GM19467 (cell line): ENCODE results near the gene CHMP2A.
A peak's percentile ranks its signal among the peaks of the same experiment; 100 is the strongest.
"Not testable (repeated sequence)": the region's sequence is repeated elsewhere in the genome, so short reads cannot be mapped to it uniquely, and the experiment has no call there.

Experiments
- ATAC-seq: cut with Tn5 transposase; IDR thresholded peaks from one replicate; pipeline ENCODE4 v1.9.1; 2021; ENCODE audit warnings: mild to moderate bottlenecking, moderate library complexity; ENCODE audit not compliant: unreplicated experiment

The CHMP2A gene

DNA sequence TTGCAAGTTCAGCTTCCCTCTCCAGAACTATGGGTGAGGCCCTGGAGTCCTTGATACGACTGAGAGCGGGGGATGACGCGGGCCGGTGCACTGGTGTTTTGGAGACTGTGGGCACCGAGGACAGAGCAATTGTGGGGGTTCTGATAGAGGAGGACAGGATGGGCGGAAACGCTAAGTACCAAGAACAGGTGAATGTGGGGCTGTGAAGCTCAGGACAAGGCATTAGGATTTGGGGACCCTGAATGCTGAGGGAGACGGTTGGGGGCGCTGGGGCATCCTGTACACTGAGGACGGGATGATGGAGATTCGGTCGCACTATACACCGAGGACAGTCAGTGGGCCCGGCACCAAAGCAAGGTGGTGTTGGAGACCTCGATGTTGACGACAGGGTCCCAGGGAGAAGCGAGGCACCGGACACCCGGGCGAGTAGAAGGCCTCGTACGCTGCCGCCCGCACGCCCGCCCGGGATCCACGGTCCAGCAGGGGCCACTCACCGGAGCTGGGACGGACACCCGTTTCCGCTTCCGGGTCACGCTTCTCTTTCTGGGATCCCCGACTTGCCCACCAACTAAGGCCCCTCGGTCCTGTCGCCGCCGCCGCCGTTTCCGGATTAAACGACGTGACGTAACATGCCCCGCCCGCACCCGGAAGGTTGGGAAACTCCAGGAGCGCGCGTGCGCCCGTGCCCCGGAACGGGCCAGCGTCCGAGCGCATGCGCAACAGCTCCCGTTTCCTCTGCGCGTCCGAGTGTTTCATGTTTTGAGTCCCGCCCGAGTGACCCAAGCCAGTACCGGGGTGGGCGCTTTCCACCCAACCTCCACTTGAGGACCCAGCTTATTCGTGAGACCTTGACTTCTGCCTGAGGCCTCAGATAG lies at the start of gene CHMP2A:
TSS of gene CHMP2A (minus strand) at position 612 of the 875 bp plus-strand sequence. CDS start 893 bp downstream, outside the sequence.
- peak; percentile 32 for ATAC-seq

DNA sequence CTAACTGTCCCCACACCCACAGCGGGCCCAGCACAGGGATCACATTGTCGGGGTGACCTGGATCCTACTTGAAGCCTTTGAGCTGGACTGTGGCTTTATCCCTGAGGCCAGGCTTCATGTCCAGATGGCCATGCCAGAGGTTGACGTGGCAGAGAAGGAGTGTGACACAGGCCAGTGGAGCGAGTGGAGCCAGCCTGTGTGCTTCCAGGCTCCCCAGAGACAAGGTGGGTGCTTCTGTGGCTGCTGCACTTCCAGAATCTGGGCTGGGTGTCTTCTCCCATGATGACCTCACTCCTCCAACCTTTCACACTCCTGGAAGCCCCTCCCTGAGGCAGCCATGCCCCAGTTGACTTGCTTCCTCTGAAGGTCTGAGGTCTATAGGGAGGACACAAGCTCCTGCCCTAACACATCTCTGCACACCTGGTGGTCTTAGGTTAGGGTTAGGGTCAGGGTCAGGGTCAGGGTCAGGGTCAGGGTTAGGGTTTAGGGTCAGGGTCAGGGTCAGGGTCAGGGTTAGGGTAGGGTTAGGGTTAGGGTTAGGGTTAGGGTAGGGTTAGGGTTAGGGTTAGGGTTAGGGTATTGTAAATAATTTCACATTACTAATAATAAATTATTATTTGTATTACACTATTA lies 31.3 kb upstream of the CHMP2A start:
- ATAC-seq, result no peak

DNA sequence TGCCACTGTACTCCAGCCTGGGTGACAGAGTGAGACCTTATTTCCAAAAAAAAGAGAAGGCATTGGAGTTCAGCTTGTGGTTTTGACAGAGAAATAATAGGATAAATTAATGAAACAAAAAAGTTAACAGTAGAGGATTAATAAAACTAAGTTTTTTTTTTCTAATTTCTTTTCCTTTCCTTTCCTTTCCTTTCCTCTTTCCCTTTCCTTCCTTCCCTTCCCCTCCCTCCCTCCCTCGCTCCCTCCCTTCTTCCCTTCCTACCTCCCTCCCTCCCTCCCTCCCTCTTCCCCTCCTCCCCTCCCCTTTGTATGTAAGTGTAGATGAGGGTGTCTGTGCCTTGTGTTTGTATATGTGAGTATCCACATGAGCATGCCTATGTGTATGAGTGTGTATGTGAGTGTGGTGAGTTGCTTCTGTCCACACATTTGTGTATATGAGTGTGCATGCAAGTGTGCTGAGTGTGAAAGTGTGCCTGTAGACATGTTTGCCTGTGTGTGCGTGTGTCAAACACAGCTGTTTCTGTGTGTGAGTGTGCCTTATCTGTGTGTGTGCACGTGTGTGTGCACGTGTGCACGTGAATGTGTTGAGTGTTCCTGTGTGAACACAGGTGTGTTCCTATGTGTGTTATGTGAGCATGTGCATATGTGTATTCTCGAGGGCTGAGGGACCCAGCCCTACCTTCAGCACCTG lies 30.7 kb upstream of the CHMP2A start:
- no peak for ATAC-seq

DNA sequence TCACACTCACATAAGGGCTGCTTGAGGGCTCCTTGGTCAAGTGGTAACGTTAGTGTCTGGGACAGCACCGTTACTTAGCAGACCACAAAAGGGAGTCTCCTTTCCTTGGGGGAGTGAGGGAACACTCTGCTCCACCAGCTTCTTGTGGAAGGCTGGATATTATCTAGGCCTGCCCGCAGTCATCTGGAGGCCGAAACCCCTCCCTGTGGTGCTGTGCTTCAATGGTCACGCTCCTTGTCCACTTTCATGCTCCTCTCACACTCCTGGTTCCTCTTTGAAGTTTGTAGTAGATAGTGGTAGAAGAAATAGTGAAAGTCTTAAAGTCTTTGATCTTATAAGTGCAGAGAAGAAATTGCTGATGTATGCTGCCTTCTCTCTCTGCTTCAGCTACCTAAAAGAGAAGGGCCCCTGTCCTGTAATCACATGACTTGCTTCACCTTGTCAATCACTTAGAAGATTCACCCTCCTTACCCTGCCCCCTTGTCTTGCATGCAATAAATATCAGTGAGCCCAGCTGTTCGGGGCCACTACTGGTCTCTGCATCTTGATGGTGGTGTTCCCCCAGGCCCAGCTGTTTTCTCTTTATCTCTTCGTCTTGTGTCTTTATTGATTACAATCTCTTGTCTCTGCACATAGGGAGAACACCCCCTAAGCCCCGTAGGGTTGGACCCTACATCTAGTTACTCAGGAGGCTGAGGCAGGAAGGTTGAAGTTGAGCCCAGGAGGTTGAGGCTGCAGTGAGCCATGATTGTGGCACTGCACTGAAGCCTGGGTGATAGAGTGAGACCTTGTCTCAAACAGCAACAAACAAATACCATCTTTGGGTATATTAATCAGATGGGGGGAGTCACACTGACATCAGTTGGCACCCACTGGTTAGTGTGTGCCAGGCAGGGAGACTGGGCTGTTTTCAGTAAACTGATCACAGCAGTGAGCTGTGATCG lies 29.9 kb upstream of the CHMP2A start:
- ATAC-seq, result no peak

DNA sequence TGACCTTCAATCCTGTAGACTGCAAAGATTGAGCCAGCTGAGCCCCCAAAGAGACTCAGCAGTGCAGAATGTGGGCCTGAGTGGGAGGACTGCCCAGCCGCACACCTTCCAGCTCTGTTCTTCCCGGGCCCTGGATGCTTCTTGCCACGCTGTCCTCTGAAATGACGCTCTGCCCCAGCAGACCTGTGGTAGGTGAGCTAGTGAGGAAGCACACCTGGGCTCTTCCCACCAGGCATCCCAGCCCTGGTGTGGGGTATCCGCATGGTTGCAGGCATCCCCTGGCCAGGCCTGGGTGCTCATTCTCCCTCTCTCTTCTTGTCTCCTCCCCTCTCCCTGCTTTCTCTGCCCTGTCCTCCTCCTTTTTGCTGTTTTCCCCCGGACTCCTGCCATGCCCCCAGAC lies 28.1 kb upstream of the CHMP2A start:
- no peak for ATAC-seq

DNA sequence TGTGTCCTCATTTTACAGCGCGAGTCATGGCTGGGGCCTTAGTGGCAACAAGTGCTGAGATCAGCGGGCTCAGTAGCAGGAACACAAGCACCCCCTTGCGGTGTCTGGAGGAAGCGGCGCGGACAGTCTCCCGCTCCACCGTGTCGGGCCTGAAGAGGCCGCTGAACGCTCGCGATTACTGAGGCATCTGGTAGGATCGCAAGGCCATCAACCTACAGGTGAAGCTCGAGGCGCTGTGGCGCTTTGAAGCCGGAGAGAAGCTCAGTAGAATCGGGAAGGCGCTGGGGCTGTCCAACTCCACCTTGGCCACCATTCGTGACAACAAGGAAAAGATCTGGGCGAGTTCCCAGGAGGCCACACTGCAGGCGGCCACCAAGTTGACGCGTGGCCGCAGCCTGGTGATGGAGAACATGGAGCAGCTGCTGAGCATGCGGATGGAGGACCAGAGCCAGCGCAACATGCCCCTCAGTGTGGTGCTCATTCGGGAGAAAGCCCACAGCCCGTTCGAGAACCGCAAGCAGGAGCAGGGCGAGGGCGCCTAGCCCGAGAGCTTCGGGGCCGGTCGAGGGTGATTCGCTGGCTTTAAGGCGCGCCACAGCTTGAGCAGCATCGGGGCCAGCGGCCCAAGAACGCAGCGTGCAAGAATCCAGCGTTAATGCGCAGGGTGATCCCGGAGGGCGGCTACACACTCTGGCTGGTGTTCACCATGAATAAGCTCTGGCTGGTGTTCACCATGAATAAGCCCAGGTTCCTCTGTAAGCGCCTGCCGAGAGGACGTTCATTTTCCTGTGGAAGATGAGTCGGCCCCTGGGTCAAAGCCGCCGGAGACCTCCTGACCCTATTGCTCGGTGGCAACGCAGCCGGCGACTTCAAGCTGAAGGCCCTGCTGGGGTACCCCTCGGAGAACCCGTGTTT lies 26.6 kb upstream of the CHMP2A start:
- no peak for ATAC-seq

DNA sequence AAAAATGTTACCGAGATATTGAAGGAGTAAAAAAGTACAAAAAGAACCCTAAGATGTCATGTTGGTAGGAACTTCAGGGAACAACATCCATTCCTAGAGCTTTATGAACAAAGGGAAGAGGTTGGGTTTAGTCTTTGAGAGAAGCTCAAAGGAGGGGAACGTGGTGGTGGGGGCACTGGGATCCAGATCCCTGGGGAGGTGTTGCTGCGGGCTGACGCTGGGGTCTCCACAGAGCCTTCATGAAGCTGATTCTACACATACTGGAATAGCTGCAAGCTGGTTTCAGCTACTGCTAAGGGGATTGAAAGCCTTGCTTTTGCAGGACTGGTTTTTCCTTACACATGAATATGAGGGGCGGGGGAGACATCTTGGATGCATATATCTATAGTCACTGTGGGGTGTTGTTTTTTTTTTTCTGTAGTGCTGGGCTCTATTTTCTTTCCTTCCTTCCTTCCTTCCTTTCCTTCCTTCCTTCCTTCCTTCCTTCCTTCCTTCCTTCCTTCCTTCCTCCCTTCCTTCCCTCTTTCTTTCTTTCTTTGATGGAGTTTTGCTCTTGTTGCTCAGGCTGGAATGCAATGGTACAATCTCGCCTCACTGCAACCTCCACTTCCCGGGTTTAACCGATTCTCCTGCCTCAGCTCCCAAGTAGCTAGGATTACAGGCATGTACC lies 24.7 kb upstream of the CHMP2A start:
- no peak for ATAC-seq

DNA sequence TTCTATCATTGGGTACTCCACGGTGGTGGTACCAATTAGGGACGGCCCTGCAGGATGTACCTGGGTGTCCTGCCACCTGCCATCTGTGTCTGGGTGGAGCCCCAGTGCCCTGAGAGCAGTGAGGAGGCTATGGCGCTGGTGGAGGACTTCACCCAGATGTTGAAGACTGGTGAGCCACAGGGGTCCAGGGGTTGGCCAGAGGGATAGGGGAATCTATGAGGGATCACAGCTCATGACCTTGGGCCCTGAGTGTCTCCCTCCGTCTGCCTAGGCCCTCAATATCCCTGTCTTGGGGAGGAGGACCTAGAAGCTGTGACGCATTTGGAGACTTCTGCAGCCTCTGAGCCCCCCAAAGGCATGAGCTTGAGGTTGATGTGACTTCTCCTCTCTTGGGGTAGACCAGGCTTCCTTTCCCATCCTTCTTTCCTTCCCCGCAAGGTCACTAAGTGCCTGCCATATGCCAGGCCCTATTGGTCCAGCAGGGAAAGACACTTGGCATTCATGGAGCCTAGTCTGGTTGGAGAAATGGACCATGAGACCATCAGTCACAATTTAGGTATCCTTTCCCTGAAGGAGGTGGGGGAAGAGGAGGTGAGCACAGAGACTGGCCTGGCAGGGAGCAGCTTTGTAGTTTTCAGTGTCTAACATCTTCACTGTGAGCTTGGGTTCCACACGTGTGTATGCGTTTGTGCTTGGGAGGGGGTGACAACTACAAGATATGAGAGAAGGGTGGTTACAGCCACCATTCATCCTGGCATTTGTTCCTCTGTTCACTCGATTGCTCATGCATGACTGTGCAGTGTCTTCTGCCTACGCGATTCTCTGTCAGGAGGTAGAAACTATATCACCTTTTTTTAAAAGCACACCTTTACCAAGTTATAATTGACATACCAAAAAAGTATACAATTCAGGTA lies 23.4 kb upstream of the CHMP2A start:
- ATAC-seq, result no peak

DNA sequence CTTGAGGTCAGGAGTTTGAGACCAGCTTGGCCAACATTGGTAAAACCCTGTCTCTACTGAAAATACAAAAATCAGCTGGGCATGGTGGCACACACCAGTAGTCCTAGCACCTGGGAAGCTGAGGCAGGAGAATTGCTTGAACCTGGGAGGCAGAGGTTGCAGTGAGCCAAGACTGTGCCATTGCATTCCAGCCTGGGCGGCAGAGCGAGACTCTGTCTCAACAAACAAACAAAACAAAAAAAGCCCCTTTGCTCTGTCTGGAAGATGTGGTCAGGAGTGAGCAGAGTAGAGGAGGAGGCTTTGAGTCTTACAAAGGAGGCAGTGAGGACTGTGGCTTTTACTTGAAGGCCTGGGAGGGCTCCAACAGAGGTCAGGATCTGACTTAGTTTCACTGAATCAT lies 22.7 kb upstream of the CHMP2A start:
- ATAC-seq, result not testable (repeated sequence)

DNA sequence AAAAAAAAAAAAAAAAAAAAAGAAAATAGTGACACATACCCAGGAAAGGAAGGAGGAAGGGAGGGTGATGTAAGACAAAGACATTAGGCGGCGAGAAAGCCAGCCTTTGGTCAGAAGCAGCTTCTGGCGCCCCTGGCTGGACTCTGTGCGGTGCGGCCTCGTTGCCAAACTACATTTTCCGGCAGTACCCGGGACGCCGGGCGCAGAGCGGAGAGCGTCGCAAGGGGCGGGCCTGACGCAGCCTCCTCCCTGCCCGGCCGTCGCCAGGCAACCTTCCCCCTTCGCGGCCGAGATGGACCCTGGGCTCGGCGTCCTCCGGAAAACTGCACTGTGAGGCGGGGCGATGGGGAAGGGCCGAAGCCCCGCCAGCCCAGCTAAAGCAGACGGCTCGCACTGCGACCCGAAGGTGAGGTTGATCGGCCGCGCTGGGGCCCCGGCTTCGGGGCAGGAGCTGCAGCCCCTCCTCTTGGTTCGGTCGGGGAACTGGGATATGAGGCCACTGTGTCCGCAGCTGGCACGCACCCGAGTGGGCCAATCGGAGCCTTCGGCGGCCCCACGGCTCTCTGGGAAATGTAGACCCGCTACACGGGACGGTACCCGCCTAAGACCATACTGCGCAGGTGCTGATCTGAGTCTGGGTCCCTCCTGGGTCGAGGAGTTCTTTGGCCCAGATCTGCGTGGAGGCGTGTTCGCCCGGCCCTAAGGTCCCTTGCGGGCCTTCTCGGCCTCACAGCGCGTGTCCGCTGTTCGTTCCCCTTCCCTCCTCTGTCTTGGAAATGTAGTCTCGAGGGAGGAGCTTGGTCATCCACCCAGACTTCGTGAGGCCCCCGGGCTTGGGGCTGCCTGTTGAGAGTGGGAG lies 20.5 kb upstream of the CHMP2A start:
- ATAC-seq, result peak; percentile 37

DNA sequence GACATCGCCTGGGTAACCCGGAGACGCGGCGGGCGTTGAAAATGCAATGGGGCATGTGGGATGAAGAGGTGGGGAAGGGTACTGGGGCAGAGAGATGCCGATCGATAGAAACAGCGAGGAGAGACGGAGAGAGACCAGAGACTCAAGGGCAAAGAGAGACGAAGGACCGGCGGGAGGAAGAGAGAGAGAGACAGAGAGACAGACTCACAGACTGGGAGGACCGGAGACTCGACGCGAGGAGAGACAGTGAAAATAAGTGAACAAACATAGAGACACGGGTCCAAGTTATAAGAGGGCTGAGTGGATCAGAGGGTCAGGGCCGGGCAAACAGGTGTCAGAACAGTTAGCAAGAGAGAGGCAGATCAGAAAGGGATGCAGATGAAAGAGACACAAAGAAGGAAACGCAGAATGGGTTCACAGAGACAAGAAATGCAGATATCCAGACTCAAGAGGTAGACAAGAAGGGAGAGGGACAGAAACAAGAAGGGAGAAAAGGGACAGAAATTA lies 18.8 kb upstream of the CHMP2A start:
- no peak for ATAC-seq

DNA sequence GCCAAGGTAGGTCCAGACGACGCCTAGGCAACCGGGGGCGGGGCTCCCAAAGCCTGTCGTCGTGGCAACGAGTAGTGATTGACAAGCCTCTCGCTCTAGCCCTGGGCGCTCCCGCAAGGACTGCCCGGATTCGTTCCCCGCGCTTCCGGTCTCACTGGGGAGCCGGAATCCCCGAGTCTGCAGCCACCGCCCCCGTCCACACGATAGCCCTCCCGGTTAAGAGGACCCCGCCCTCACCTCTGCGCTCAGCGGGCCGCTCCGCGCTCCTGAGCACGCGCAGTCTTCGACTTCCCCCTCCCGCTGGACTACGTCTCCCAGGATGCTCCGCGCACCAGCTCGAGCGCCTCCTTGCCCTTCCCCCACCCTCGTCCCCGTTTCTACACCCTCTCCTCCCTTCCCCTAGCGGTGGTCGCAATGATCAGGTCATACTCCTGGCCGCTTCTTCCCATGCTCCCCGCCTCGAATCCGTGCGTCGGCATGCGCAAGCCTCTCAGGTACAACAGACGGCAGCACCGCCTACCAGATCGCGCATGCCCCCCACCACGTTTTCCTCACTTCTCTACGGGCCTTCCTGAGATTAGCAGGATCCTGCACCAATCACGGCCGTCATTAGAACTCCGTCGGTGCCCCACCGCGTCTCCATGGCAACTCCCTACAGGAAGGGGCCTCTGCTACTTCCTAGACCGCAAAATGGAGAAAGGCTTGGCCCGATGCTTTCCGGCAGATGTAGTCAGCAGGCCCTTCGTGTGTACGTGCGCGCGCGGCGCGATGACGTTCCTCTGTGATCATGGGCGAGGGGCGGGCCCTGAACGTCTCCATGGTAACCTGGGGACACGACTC lies 18.1 kb upstream of the CHMP2A start, which contains the start of gene MZF1:
TSS of gene MZF1 (minus strand) at position 518 of the 840 bp plus-strand sequence. CDS start 1,946 bp downstream, outside the sequence.
- ATAC-seq, result peak; percentile 48

DNA sequence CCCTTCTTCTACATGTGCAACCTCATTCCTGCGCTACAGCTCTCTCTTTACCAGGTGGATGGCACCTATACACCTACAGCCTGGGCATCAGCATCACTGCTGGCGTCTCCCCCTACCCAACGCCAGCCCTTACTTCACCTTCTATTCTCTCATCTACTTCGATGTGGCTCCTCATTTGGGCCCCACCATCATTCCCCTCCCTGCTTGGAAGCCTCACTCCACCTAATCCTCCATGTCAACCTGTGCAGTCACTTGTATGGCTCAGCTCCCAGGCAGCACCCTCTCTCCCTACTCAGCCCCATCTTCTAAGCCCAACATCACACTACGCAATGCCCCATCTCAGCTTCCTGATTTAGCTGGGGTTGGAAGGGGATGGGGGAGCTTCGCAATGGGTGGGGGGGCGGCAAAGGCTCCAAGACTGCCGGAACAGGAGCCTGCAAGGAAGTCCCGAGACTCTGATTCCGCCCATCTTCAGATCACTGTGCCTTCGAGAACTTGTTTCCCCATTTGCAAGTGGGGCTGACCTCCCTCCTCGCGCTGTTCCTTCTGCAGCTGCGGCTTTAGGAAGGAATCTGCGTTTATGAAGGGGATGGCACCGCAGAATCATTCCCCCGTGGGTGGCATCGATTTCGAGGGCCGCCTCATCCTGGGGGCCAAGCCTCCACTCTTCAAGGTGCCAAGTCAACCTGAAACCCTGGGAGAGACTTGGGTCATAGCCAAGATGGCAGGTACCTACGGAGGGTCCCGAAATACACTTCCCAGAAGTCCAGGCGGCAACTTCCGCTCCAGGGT lies 17.3 kb upstream of the CHMP2A start:
- ATAC-seq, result no peak

DNA sequence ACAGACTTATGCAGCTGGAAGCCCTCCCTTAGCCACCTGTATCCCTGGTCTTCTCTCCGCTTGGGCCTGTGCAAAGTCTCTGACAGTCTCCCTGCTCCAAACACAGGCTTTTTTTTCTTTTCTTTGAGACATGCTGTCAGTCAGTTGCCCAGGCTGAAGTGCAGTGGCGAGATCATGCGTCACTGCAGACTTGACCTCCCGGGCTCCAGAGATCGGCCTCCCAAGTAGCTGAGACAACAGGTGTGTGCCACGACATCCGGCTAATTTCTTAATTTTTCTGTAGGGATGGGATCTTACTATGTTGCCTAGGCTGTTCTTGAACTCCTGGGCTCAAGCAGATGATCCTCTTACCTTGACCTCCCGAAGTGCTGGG lies 16.7 kb upstream of the CHMP2A start:
- ATAC-seq, result no peak
